Stimulated activated CD4-positive, alpha-beta T cell treated with anti-CD3 and anti-CD28 coated beads, Interleukin-1b, Interleukin-23, amount 100 ng/mL, for 4 hours (primary cell): Measurements from ENCODE around the gene HORMAD2.

ENCODE experiments used
- DNase-seq, 2 donors: peaks; one replicate each; pipeline ENCODE4 v3.0.0-alpha.2; 2020; ENCODE audit warnings: low read depth in 2 of 2

HORMAD2 gene, protein sequence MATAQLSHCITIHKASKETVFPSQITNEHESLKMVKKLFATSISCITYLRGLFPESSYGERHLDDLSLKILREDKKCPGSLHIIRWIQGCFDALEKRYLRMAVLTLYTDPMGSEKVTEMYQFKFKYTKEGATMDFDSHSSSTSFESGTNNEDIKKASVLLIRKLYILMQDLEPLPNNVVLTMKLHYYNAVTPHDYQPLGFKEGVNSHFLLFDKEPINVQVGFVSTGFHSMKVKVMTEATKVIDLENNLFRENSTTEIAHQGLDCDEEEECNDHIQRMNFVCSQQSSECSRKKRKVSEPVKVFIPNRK

DNA sequence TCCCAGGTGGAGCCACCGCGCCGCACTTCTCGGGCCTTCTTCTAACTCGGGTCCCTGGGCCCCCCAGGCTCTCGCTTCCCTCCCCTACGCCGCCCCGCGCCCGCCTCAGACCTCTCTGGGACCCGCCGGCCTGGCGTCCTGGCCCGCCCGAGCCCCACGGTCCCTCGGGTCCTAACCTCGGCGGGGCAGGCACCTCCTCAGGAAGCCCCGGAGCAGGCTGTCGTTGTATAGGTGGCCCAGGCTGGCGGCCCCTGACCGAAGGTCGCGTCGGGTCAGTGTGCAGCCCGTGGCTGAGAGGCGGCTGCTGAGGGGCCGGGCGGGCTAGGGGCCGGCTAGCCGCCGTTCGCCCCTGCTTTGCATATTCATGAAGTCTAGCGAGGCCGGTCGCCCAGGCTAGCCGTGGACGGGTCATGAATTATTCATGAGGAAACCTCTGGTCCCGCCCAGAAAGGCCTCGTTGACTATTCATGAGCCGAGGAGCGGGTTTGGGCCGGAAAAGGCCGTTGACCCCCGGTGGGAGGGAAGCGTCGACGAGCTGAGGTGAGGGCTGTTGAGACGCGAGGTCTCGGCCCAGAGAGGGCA lies at the start of gene HORMAD2:
HORMAD2 (plus strand) TSS at position 513 of the 582 bp plus-strand sequence. CDS start 13,489 bp downstream, outside the sequence.
- no peak for DNase-seq

DNA sequence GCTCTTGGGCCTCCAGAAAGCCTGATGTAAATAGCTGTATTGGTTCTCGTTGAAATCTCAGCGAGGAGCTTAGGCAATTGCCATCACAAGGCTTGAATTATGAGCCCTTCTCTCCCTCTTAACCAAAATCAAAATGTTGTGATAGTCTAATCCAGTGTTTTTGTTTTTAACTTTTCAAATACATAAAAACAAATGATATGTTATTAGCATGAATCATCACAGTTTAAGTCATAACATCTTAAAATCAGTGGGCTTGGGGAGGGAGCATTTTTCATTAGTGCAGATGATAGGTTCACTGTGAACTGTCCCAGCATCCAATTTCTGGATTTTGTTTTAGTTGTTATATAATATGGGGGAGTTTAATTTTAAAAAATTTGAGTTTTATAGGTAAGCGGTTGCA lies 48.9 kb upstream of the HORMAD2 start:
- DNase-seq, result no peak

DNA sequence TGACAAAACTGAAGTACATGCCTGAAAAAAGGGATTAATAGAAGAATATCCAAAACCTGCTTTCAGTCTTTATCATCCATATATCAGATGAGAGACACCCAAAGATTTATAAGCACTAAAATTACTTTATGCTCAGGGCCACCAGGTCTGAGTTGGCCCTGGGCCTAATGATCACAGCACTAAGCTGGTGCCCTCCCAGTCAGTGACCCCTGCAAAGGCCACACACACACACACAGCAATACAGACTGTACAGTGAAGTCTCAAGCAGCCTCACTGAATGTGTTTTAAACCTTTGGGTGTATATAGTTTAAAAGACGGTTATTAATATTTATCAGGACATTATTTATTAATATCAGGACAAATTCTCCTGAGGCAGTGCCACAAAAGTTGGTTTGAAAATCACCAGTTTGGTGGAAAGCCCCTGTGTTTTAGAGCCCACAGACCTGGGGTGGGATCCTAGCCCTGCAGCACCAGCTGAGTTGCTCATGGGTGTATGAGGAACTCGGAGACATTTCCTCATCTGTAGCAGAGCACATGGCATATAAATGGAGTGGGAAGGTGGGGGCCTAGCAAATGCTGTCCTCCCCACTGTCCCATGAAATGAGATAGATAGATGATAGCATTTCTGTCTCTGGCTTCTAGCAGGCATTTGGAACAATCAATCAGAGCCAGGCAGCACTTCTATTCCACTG lies 48.4 kb upstream of the HORMAD2 start:
- DNase-seq, result no peak

DNA sequence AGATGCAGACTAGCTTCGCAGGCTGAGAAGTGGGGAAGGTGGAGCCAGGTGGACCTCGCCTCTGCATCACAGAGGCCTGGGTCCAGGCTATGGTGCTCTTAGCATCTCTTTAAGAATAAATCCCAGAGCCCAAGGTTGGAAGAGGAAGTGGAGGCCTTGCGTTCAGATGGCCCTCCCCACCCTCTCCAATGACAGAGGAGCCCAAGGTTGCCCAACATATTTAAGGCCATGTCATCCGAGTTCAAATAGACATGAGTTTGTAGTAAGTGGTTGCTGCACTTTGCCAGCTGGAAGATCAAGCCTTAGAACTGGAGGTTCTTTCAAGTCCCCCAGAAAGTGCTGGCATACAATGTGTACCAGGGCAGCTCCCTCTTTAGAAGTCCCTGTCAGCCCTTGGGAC lies 47.1 kb upstream of the HORMAD2 start:
- DNase-seq, result no peak

DNA sequence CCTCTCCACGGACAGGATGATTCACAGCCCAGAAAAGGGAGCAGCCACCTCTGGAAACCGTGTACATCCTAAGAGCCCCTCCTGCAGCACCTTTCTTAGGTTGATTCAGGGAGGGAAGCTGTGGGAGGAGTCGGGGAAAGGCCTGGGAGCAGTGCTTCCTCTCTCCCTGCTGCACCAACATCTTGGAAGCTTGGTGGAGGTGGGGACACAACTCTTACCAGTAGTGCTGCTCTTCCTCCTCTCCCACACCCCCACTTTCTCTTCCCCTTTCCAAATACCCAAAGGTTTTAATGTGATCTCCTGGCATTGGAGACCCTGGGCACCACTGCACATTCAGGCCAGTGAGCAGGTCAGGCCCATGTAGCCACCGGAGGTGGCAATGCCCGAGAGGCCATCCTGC lies 46.4 kb upstream of the HORMAD2 start:
- no peak for DNase-seq

DNA sequence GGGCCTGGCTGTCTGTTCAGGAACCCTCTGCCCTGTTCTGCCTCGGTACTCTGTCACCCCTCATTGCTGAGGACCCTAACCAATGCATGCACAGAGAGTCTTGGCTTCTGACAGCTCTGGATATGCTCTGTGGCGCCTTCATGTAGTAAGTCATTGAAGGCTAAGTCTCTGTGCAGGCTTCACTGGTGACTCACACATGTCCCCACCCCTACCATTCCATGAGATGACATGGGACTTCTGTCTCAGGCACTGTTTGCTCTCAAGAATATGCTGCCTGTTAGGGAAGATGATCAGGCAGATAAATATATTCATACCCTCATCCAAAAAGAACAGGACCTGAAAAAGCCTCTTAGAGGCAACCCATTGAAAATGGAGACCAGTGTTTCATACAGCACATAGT lies 43.6 kb upstream of the HORMAD2 start:
- DNase-seq, result no peak

DNA sequence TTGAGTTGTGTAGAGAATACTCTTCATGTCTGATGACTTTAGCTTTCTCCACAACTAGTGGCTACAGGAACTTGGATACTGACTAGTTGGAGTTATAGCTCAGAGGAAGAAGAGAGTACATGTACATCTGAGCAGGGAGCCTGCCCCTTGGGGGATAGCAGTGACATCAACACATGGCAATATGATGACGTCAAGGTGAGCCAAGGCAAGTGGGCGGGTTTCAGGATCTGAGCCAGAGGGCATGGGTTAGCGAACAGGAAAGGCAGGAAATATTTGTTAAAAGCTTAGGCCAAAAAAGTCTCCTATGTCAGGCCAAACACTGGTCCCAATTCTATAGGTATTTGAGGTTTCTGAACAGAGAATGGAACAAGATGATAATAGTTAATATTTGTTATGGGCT lies 42.0 kb upstream of the HORMAD2 start:
- DNase-seq, result no peak

DNA sequence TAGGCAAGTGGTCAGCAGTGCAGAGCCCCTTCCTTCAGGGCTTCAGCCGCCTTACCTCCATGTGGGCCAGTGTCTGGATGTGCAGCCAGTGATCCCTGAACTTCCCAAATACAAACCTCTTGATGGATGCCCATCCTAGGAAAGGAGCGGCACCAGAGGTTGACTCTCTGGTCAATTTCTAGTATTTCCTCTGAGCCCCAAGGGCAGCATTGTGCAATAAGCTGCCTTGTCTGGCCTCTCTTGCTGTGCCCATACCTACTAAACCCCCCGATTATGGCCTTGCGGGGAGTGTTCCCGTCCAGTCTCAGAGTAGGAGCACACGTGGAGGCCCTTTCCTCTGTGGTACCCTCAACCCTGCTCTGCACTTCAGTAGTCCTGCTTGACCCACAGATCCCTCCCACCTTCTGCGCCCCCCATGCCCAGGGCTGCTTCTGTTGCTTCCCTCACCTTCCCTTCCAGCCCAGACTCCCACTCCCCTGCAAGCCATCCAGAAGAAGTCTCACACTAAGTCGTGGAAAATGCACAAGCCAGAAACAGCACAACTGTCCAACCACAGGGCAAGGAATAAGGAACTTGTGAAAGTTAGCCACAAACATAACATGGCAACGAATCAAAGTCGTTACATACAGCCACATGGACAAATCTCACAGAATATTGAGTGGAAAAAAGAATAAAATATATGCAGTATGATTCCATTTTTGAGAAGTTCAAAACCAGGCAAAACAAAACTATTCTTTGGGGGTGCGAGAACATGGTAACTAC lies 39.6 kb upstream of the HORMAD2 start:
- DNase-seq, result no peak

DNA sequence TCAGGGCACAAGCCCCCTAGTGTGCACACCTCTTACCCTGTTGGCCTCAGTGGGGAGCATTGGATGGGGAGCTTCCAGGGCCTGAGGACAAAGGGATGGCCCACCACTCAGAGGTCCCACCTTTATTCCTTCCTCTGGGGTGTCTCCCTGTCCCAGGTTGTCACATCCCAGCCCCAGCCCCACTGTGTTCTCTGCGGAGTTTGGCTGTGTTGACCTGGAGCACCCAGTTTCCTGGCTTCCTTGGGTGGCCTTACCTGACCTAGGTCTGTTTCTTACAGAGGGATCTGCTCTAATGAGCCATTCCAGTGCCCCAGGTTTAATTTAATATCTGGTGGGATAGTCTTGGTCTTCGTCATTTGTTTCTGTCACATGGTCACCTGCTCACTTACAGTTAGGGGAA lies 38.8 kb upstream of the HORMAD2 start:
- no peak for DNase-seq

DNA sequence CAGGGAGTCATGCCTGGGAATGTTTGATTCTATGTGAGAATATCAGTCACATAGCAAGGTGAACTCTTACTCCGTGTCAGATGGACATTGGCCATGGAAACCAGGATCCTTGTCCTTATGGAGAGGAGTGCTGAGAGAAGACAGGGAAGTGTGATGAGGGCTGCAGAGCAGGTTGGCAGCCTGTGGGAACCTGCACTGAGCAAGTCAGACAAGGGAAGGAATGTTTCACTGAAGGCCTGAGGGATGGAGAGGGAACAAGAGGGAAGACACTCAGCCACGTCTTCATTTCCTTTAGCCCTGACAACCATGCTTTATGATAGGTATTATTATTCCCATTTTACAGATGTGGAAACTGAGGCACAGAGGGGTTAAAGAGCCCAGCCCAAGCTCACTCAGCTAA lies 38.4 kb upstream of the HORMAD2 start:
- no peak for DNase-seq

DNA sequence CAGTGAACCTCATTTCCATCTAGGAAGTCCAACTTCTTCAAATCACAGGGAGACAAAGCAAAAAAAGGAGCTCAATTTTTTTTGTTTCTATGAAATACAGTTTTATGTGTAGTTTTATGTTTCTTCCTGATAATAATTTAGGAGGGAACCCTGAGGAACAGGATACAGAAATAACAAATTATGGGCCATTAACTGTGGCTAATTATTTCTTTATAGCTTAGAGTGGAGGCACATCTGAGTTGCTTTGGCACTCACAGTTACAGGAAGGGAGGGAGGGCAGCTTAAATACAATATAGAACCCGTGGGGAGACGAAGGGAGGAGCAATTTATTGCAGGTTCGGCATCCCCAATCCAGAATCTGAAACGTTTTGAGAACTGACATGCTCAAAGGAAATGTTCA lies 37.1 kb upstream of the HORMAD2 start:
- no peak for DNase-seq

DNA sequence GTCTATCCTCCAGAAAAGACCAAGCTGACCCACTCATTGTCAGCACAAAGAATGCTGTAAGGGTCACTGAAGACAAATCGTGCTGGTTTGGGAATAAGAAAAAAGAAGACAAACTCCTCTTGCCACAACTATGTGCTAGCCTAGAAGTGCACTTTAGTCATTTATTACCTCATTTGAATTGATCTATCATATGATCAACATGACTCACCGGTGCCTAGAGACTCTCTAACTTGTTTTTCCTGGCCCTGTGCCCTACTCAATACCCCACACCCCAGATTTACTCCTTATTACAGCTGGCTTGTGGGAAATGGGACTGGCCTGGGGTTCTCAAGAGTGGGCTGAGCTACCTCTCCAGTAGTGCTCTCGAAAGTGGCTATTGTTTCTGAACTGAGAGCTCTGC lies 35.9 kb upstream of the HORMAD2 start:
- DNase-seq, result no peak

DNA sequence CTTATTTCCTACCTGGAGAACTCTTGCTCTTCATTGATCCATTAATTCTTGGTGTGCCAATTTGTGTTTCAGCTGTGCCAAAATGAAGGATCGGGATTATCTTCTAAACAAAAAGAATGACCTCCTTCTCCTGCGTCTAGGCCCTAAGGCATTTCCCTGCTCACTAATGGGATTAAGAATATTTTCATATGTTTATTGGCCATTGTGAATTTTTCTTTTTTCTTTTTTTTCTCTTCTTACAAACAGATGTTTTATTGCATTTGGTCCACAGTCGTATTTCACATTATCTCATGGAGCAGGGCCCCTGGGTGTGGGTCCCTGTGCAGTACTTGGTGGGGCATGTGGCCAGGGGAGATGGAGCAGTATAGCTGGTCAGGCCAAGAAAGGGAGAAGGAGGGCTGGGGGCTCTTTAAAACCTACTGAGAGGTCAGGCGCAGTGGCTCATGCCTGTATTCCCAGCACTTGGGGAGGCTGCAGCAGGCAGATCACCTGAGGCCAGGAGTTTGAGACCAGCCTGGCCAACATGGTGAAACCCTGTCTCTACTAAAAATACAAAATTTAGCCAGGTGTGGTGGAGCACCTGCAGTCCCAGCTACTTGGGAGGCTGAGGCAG lies 35.3 kb upstream of the HORMAD2 start:
- no peak for DNase-seq

DNA sequence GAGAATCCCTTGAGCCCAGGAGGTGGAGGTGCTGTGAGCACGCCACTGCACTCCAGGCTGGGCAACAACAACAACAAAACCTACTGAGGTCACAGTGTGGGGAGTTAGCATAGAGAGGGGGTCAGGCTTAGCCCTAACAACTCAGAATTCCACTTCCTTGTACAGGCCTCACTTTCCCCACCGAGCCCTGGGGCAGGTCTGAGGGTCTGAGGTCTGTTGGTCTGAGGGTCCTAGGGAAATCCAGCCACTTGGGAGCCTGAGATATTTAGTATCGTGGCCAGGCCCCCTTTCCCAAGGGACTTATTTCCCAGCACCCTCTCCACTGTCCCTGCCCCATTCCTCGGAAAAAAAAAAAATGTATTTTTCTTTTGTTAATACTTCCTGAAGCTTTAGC lies 34.8 kb upstream of the HORMAD2 start:
- no peak for DNase-seq

DNA sequence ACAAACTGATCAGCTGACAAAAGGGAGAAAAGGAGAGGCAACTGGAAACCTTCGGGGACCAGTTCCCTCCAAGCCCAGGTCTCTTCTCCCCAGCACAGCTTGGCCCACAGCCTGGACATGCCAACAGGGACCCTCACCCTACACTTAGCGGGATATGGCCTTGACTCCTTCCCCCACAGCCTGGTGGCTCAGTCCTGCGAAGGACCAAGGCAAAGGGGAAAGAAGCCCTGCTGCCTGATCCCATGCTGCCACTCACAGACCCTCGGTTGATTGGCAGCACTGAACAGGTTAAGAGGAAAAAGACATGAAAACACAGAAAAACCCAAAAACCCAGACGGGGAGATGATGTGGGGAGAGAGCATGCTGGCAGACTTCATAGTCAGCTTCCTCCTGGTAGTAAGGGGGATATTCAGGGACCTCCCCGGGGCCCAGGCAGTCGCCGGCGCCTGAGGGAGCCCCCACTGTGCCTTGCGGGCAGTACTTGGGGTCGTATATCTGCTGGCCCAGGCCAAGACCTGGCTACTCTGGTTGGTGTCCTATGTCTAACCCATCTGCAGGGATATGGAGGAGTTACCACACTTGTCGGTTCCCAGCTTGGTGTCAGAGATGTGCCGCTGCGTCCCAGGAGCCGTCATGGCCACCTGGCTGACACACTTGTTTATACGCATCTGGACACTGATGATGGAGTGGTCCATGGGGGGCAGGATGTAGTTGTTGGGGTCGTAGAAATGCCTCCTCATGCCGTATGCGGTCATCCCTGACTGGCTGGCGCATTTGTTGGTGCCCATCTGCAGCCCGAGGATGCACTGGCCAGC lies 34.2 kb upstream of the HORMAD2 start:
- no peak for DNase-seq

DNA sequence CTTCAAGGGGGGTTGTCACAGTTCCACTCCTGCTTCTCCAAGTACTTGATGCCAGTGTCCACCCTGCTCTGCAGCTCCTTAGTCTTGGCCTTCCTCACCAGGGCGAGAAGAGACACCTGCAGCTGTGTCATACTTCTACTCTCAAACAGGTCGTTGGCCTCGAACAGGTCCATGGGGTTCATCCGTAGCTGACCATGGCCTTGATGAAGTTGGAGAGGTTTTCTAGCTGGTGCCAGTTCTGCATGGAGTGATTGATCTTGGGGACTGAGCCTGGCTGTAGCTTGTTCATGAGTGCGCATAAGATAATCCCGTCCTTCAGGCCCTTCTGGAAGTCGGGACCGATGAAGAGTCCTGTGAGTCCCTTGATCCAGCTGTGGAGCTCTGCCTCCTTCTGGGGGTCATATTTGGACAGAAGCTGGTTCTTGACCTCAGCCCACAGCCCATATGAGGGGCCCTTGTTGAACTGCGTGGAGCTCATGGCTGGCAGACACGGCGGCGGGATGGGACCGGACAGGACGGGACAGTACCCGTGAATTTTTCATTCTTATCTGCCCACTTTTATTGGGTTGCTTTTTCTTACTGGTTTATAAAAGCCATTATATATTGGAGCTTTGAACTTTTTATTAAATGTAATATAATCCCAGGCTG lies 33.4 kb upstream of the HORMAD2 start:
- DNase-seq, result no peak

DNA sequence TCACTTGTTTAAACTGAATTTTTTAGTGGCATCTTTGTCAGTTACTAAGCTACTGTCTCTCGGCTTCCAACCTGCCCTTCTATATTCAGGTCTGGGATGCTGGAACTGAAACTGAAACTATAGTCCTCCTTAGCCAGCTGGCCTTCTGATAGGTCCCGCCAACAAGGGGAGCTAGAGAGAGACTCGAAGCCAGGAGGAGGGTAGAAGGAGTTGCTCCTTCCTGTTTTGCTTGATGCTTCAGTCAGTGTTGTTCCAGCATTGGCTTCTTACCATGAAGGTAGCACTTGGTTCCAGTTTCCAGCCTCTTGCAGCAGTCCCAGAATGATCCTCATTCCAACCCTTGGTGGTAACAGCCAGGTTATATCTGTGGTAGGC lies 32.9 kb upstream of the HORMAD2 start:
- DNase-seq, result no peak

DNA sequence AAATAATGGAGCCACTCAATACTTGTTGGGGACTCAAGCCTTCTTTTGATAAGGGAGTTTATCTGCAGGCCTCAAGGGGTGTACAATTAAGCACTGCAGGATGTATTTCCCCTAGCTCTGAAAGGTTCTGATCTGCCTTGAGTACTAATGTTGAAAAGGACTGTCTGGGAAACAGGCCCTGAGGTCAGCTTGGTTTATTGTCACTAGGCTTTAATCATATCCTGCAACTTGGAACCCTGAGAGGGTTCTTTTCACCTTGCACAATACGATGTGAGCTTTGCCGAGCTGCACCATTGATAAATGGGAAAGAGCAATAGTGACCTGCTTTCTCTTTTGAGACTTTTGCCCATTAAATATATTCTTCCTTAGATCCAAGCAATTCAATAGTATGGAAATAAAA lies 31.6 kb upstream of the HORMAD2 start:
- no peak for DNase-seq

DNA sequence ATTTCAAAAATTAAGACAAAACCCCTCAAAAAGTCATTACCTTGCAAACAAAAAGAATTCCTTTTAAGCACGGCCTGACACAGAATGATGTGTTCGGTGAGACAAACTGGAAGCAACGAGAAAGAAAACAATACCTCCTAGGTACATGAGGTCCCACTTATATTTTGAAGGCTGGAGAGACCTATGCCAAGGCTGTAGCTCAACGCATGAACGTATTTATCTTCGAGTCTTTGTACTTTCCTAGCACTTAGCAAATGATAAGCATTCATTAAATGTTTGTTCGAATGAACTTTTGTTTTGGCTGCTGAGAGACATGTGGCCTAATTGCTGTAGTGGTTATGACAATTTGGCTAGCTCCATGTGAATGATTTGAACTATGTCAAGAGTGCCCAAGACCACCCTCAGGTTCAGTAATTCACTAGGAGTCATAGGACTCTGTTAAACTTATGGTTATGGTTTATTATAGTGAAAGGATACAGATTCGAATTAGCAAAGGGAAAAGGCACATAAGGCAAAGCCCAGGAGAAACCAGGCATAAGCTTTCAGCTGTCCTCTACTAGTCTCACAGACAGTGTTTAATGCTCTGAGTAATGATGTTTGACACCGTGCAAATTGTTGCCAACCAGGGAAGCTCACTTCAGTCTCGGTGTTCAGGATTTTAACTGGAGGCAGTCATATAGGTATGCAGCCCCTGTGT lies 26.0 kb upstream of the HORMAD2 start:
- DNase-seq, result no peak

DNA sequence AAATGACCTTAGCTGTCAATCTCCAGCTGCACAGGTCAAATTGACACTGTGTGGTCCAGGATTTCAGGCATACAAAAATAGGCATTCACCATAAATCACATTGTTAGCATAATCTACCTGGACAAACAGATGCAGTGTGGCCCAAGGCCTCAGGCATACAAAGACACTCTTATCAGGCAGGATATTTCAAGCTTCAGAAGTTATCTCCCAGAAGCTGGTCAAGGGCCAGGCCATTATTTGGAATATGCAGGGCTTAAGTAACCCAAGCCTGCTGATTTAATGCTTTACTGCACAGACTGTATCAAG lies 25.5 kb upstream of the HORMAD2 start:
- no peak for DNase-seq
